DMS 273 treated with DMSO at 0.1 percent for 48 hours (cell line): ENCODE data around the gene RAB11FIP5.
"Not testable (repeated sequence)": the region's sequence is repeated elsewhere in the genome, so short reads cannot be mapped to it uniquely, and the experiment has no call there.

Source experiments
- DNase-seq: peaks from one replicate; lab custom pipeline; 2025; lab: John Stamatoyannopoulos, UW

Gene RAB11FIP5

GRCh38 chr2:73110168-73111072 is 2.3 kb downstream of the RAB11FIP5 start:
- DNase-seq = no peak

DNA sequence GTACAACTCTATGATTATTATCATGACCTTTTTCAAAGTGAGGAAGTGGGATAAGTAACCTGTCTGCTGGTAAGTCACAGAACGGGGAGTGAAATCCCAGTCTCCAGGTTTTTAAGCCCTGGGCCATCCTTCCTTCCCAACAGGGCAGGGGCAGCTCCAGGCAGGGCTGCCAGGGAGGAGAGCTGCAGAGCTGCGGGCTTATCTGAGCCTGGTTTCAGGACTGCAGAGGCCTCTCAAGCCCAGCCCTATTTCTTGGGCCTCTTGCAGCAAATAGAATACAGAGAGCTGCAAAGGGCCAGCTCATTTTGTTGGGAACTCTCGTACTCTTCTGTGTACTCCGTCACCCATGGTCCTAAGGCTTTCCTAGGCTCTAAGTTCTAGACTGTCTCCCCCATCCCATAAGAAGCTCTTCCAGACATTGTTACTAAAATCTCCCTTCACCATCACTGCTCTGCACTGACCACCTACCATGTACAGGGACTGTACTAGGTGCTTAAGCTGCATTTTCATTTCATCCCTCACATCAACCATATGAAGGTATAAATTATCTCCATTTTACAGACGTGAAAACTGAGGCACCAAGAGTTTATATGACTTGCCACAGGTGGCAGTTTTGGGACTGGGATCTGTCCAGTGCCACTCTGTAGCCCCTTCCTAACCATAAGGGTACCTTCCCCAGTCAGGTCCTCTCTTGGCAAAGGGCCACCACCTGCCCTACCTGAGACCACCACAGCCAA is 3.1 kb downstream of the RAB11FIP5 start:
- no peak for DNase-seq

DNA sequence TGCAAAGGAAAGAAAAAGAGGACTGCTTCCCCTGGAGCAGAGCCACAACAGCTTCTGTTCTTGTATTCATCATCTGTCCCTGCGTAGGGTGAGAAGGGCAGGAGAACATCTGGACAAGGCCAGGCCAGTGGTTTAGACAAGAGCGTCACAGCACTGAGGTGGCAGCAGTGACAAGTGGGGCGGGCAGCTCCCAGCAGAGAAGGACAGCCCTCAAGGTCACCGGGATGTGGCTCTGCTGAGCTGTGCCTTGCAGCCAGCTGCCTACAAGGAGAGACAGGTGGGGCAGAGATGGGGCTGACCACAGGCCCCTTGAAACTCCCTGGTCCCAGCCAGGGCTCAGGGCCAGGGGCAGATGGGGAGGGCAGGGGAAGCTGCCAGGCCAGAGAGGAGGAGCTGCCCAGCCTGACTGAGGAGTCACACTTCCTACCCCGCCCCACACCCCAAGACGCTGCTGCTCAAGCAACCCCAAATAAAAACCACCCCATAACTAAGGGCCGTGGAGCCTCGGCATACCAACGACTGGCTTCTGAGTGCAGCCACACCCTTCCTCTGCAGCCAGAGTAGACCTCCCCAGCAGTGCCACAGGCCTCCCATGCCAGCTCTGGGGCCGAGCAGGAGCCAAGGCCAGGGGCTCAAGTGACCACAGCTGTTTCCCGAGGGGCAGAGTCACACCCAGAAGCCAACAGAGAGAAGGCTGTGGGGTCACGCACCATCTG is 5.4 kb downstream of the RAB11FIP5 start:
- DNase-seq = no peak

DNA sequence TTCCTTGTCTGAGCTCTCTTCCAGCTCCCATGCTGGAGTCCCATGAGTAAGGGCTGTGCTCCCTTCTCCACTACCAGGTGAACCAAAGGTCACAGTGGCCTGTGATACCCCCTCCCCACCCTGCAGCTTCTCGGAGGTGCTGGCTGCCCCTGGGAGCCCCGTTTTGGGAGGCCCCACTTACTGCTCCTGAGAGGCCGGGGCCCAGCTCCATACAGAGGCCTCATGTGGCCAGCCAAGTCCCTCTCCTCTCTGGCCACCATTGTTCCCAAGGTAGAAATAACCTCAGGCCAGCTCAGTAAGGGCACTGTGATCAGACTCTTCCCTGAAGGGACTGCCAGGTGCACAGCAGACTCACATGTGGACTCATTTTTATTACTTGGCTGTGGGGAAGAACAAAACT is 6.0 kb downstream of the RAB11FIP5 start:
- DNase-seq = no peak

DNA sequence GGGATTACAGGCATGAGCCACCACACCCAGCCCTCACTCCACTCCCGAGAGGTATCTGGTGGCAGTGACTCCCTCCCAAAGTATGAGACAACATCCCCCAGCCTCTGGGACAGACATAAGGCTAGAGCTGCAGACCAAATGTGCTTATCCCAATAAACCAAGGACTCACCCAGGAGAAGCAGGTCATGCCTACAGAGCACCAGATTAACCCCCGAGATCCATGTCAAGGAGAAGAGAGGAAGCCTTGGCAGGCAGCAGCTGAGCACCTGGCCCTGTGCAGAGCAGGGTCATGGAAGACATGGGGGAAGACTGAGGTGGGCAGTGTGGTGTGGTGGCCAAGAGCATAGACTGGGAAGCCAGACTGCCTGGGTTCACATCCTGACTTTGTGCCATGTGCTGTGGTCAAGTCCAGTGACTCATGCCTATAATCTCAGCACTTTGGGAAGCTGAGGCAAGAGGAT is 7.2 kb downstream of the RAB11FIP5 start:
- DNase-seq = no peak

DNA sequence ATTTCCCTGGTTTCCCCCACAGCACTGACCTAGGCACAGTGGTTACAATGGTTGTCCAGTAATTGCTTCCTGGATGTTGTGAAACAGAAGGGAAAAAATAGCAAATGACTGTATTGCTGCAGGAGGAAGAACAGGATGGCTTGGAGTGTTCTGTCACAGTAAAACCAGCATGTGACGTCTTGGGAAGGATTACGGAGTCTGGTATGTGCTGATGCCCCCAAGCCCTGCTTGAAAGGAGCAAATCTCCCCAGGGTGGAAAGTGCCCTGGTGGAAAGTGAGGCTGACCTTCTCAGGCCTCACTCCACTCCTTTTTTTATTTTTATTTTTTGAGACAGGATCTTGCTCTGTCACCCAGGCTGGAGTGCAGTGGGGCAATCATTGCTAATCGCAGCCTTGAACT is 7.8 kb downstream of the RAB11FIP5 start:
- DNase-seq = no peak

DNA sequence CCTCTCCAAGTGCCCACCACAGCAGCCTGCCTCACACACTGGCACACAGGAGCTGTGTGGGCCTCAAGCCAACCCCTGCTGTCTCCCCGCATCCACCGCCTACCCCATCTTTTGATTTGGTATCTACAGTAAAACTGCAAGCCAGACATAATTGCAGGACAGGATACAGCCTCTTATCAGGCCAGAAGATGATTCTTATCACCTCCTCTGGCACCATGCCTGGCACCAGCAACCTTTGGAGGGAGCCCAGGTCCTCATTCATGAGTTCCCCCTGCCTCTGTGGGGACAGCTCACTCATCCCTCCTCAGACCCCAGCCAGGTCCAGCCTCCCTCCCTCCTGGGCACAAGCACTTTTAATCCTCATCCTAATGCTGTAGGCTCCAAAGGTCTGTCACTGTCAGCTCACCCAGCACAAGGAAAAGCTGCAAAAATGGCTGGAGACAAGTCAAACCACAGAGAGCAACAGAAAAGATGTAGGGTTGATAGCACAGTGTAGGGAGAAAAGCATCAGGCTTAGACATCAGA is 9.7 kb downstream of the RAB11FIP5 start:
- peak; percentile 11 for DNase-seq

DNA sequence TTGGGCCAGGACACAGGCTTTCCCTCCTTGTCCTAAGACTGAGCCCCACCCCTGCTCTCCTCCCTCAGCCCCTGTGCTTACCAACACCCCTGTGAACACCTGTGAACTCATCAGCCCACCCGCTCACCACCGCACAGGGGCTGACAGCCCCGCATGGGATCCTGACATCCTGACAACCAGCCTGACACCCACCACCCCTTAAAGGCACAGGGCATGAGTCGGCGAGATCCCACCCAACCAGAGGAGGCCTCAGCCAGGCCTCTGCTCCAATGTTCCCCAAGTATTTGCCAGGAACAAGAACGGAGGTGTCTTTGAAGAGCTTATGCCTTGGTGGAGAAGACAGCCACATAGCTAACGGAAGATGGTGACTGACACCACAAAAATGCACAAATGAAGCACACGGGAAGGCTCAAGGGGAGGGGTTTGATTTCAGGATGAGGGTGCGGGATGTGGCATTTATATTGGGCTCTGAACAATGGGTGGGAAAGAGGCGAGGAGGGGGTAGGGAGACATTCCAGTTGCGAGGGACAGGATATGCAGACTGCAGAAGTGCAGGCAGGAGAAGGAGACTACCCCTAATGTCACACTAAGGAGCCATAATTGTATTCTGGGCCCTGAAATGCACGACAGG is 11.0 kb downstream of the RAB11FIP5 start:
- no peak for DNase-seq

GRCh38 chr2:73100956-73101355 is 11.8 kb downstream of the RAB11FIP5 start:
- no peak for DNase-seq

GRCh38 chr2:73099486-73099885 is 13.3 kb downstream of the RAB11FIP5 start:
- DNase-seq = no peak

- no peak for DNase-seq
These were observed 16.8 kb downstream of the RAB11FIP5 start for GRCh38 chr2:73095910-73096309.

DNA sequence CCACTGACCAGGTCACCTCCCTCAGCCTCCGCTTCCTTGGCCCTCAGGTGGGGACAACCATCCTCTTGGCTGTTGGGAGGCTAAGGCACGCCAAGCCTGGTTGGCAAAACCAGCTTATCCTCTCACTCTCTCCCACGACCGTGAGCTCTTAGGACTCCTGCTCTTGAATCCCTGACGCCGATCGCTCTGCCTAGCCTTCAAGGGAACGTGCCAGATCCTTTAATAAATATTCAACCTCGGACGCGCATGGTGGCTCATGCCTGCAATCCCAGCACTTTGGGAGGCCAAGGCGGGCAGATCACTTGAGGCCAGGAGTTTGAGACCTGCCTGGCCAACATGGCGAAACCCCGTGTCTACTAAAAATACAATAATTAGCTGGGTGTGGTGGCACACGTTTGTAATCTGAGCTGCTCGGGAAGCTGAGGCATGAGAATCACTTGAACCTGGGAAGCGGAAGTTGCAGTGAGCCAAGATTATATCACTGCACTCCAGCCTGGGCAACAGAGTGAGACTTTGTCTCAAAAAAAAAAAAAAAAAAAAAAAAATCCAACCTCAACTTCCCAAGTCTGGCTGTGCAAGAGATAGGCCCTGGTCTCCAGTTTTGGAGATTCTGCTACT is 19.0 kb downstream of the RAB11FIP5 start:
- DNase-seq = not testable (repeated sequence)

DNA sequence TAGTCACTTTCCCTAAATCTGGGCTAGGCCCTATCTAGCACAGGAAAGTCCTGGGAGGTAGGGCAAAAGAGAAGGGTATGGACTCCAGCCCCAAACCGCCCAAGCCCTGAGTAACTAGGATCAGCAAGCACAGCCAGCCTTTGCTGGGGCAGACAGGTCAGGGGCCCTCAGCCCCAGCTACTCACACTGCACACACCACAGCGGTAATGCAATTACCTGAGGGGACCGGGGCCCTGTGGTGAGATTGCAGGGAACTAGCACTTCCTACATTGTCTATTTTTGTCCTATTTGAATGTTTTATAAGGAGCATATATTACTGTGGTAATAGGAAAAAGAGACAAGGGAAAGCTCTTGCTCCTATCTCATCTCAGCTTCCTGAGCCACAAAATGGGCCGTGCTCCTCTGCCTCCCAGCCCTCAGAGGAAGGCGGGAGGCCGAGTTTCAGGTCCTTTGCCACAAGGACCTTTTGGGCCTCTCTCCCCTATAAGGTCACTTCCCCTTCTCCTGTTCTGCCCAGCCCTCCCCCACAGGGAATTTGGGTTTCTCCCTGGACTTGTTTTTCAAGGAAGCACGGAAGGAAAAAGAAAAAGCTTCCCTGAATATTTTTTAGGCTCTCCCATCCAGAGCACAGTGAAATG is 20.5 kb downstream of the RAB11FIP5 start:
- DNase-seq = no peak

DNA sequence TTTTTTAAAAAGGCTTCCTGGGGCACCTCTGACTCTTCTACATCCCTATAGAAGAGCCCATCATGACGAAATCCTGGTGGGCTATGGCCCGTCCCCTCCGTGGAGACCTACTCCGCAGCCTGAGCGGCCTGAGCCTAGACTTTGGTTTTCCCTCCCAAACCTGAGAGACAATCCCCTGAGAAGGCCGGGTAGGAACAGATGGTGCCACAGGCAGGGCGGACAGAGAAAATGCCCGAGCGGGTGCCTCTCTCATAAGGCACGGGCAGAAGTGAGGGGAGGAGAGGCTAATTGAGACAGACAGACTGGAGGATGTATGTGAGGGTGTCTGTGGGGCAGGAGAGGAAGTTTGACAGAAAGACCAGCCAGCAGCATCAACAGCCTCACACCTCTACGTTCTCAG is 21.1 kb downstream of the RAB11FIP5 start:
- no peak for DNase-seq

- no peak for DNase-seq
These were observed 21.6 kb downstream of the RAB11FIP5 start for GRCh38 chr2:73091164-73091563.

DNA sequence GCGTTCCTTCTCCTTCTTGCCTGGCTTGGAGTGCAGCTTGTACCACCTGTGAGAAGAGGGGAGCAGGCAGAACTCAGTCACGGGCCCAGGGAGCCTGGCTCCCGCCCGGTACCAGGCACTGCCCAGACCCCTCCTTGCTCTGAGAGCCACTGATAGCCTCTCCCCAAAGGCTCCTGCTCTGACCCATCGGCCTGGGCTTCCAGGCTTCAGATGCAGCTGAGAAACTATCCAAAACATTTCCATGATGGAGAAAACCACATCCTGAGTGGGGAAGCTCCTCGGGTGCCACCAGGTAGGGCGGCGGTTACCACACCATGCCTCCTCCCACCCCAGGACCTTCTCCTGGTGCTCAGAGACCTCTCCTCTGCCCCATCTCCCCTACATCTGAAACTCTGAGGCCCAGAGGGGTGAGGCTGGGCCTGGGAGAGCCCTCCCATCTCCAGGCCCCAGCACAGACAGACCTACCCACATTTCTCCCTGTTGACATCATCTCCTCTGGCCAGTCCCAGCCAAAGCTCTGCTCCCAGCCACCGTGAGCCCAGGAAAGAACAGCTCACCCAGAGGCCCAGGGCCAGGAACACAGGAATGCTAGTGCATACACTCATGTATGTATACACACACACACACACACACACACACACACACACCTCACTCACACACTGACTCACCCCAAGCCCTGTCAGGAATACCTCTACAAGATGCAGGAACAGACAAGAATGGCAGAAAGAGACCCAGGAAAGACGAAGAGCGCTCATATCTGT is 23.3 kb downstream of the RAB11FIP5 start:
- DNase-seq = no peak

- DNase-seq = no peak
These were observed 24.0 kb downstream of the RAB11FIP5 start for GRCh38 chr2:73088703-73089102.

DNA sequence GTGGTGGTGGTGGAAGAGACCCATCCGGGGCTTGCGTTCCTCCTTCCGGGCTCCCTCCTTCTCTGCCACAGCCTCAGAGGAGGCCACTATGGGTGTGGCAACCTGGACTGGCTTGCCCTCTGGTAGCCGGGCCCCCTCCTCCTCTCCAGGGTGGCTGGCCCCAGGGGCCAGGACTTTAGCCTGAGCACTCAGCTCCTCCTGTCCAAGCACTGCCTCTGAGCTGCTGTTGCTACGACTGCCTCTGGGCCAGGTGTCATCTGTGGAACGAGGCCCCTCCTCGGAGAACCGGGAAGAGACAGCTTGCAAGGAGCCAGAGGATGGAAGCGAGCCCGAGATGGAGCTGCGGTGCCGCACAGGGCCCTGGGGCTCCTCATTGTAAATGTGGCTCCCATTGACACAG is 24.5 kb downstream of the RAB11FIP5 start:
- DNase-seq = no peak

- no peak for DNase-seq
These were observed 25.4 kb downstream of the RAB11FIP5 start for GRCh38 chr2:73087311-73087710.

- DNase-seq = peak; percentile 21
These were observed 27.1 kb downstream of the RAB11FIP5 start for GRCh38 chr2:73085691-73086090.
